Activated naive CD8-positive, alpha-beta T cell treated with anti-CD3 and anti-CD28 coated beads for 36 hours (primary cell): ENCODE results near the gene AP2S1. TPM values are rescaled to one million over a fixed set of nuclear protein-coding genes. Genes with fewer than 3 reads are reported as not detected.
"Not testable (repeated sequence)": the region's sequence is repeated elsewhere in the genome, so short reads cannot be mapped to it uniquely, and the experiment has no call there.

Source experiments
- DNase-seq: peaks from one replicate; pipeline ENCODE4 v3.0.0; 2021
- H3K27ac Mint-ChIP-seq: one replicate; pipeline ENCODE4 v1.8.0; 2022; ENCODE audit warnings: mild to moderate bottlenecking, moderate library complexity, mixed read lengths
- H3K27me3 Mint-ChIP-seq: one replicate; pipeline ENCODE4 v1.8.0; 2022; ENCODE audit warnings: mild to moderate bottlenecking, mixed read lengths
- H3K36me3 Mint-ChIP-seq: one replicate; pipeline ENCODE4 v1.8.0; 2021; ENCODE audit warnings: mild to moderate bottlenecking, mixed read lengths
- H3K4me1 Mint-ChIP-seq: one replicate; pipeline ENCODE4 v1.8.0; 2021; ENCODE audit warnings: mixed read lengths
- H3K4me3 Mint-ChIP-seq: one replicate; pipeline ENCODE4 v1.8.0; 2022; ENCODE audit warnings: mild to moderate bottlenecking, moderate library complexity, mixed read lengths
- H3K9me3 Mint-ChIP-seq: one replicate; pipeline ENCODE4 v1.8.0; 2022; ENCODE audit warnings: mixed read lengths
- total RNA-seq, 2 experiments: library from RNA; stranded (reverse); gene quantifications; one replicate each; pipeline ENCODE4 v1.2.3, GENCODE V29; 2021

The AP2S1 gene
- total RNA-seq, 2 experiments from 2014 or later = 112 to 114 TPM

DNA sequence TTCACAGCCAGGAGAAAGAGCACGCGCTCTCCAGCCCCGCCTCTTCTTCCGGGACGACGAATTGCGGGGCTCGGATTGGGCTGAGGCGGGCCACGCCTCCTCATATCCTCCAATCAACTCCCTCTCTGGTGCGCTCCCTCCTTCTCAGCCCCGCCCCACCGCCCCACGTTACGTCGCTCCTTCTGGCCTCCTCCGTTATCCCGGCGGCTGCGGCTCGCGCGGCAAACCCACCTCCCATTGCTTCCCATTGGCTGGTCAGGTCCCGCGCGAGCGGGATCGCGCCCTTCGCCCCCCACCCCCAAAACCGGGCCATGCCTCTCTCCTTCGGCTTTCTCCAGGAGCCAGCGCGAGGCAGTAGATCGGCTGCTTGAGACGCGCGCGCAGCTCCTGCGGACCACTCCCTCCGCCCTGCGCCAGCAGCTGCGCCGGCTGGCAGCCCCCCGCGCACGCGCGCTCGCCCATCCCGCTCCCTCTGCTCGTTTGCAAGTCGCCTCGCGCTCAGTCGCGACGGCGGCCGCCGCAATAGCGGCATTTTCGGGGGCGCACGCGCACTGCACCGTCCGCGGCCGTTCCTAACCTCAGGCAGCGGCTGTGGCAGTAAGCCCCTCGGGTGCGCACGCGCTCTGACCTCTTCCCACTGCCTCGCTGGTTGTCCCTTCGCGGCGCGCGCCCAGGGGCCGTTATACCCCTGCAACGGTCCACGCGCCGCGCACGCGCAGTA is 9.6 kb upstream of the AP2S1 start:
- Mint-ChIP-seq H3K36me3 (peaks cover 4% of the 10 kb centered on the region), H3K4me1 (peaks cover 25% of the 10 kb centered on the region), H3K27ac (peak overlapping the region; percentile 94), H3K4me3 (peak overlapping the region; percentile 76), H3K27me3 (no peaks in the 10 kb centered on the region), H3K9me3 (peaks cover 3% of the 10 kb centered on the region)
- peak; percentile 97 for DNase-seq

DNA sequence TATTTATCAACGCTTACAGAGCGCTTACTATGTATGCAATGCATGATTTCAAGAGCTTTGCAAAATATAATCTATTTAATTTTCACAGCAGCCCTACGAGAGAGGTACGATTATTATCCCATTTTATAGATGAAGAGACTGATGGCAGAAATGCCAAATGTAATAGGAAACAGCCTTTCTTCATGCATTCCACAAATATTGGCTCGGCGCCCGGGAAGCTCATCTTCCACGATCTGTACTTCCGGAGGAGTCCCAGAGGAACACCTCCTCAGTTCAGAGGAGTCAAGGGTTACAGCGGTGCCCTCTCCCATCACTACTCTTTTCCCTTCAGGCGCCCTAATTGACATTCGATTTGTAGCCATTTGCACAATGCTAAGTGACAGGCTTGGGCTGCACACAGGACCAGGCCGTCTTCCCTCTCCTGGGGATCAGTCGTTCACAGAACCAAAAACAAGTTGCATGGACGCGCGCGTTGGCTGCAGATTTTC is 9.0 kb upstream of the AP2S1 start:
- peaks cover 3% of the 10 kb centered on the region for H3K9me3 Mint-ChIP-seq
- DNase-seq = no peak
- H3K4me1 Mint-ChIP-seq = peaks cover 20% of the 10 kb centered on the region
- H3K4me3 Mint-ChIP-seq = peak overlapping the region; percentile 76
- H3K36me3 Mint-ChIP-seq = peaks cover 4% of the 10 kb centered on the region
- H3K27ac Mint-ChIP-seq = peak overlapping the region; percentile 94
- no peaks in the 10 kb centered on the region for H3K27me3 Mint-ChIP-seq

DNA sequence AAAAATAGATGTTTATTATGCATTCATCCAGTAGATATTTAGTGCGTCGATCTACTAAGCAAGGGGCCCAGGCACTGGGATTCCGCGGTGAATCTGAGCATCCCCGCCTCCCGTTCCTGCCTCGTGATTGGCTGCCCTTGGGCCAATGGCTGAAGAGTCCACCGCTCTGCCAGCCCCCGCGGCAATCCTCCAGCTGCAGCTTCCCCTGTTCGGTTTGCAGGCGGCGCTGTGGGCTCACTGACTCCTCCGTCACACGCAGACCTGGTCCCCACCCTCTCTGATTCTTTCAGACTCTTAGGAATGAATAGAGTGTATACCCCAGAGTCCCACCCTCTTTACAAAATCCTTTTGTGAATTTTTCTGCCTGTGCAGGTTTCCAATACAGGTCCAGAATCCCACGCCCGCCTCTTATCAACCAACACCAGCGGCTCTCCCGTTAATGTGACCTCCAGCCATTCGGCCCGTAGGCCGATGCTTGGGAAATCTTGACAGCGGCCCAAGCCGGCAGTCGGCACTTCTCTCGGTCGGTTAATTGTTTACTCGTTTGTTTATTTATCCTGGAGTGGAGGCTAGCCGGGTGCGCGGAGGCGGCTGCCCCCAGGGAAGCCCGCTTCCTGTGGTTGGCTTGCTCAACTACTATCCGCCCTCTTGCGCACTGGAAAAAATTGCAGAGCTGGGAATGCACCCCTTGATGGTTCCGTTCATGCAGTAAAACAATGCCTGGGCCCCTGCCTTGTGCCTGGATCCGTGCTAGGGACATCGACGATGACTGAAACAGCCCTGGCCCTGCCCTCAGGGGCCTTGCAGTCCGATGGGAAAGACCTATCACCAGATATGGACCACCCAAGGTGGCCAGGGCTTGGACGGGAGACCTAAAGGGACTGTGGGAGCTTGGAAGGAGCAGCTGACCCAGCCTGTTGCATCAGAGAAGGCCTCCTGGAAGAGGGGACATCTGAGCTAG is 5.7 kb upstream of the AP2S1 start:
- Mint-ChIP-seq H3K9me3 (peaks cover 3% of the 10 kb centered on the region), H3K36me3 (peaks cover 4% of the 10 kb centered on the region), H3K27ac (peak overlapping the region; percentile 81), H3K4me3 (peak overlapping the region; percentile 68), H3K4me1 (peaks cover 18% of the 10 kb centered on the region), H3K27me3 (peaks cover 3% of the 10 kb centered on the region)
- peak; percentile 92 for DNase-seq

DNA sequence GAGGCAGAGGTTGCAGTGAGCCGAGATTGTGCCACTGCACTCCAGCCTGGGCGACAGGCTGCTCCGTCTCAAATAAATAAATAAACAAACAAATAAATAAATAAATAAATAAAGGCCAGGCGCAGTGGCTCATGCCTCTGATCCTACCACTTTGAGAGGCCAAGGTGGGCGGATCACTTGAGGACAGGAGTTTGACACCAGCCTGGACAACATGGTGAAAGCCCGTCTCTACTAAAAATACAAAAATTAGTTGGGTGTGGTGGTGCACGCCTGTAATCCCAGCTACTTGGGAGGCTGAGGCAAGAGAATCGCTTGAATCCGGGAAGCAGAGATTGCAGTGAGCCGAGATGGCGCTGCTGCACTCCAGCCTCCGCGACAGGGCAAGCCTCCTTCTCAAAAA is 4.1 kb upstream of the AP2S1 start:
- DNase-seq, H3K4me3 Mint-ChIP-seq: not testable (repeated sequence)

DNA sequence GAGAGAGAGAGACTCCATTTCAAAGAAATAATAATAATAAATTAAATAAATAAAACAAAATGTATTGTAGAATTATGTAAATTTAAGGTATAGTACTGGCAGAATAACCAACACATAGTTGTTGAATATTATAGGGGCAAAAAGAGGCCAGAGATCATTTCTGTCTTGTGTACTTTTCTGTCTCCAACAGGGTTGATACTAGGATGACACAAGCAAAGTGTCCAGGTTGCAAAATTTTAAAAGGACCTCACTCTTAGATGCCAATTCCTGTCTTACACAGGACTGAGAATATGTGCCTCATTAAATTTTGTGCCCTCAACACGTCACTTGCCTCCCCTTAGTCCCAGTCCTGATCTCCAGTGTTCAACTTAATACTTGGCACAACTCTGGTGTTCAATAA is 2.2 kb upstream of the AP2S1 start:
- H3K36me3 Mint-ChIP-seq = peaks cover 1% of the 10 kb centered on the region
- H3K4me3 Mint-ChIP-seq = no peak overlapping the region
- DNase-seq = no peak
- no peak overlapping the region for H3K27ac Mint-ChIP-seq
- H3K27me3 Mint-ChIP-seq = peaks cover 3% of the 10 kb centered on the region
- H3K4me1 Mint-ChIP-seq = peaks cover 28% of the 10 kb centered on the region
- no peaks in the 10 kb centered on the region for H3K9me3 Mint-ChIP-seq

More for the DNA sequence above, 4.1 kb upstream of the AP2S1 start:
- not testable (repeated sequence) for H3K27me3 Mint-ChIP-seq, H3K27ac Mint-ChIP-seq, H3K9me3 Mint-ChIP-seq, H3K36me3 Mint-ChIP-seq
- peaks cover 22% of the 10 kb centered on the region for H3K4me1 Mint-ChIP-seq

DNA sequence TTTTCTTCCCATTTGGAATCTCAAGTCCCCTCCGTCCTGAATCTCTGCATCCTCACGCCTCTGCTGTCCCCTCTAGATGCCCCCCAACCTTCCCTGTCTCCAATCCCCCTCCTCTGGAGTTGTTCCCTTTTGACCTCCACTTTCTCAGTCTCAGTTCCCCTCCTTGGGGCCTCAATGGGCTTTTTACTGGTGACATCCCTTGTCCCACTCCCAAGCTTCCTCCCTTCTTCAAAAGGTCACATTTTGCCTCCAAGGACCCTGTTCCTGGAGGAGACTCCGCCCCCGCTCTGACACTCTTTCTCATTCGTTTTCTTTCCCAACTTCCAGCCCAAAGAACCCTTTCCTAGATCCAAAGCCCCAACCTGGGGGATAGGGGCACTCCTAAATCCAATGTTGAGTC is 1.0 kb downstream of the AP2S1 start:
- Mint-ChIP-seq H3K36me3 (peaks cover 1% of the 10 kb centered on the region), H3K4me1 (peaks cover 14% of the 10 kb centered on the region), H3K27ac (no peak overlapping the region), H3K27me3 (peaks cover 3% of the 10 kb centered on the region), H3K9me3 (no peaks in the 10 kb centered on the region), H3K4me3 (peak overlapping the region; percentile 85)
- no peak for DNase-seq

DNA sequence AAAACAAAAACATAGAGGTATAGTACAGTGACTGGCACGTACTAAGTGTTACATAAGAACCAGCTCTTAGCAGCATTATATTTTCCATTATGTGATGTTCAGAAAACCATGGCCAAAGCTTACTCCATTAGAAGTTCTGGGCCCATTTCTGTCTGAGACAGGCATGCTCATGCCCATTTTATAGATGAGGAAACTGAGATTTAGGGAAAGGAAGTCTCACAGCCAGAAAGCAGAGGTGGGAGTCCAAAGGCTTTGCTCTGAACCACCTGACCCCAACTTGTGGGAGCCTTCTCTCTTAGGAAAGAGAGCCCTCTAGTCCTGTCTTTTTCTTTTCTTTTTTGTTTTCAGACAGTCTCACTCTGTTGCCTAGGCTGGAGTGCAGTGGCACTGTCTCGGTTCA is 2.3 kb downstream of the AP2S1 start:
- Mint-ChIP-seq H3K4me3 (no peak overlapping the region), H3K4me1 (peaks cover 14% of the 10 kb centered on the region), H3K27ac (no peak overlapping the region), H3K27me3 (no peaks in the 10 kb centered on the region), H3K9me3 (no peaks in the 10 kb centered on the region), H3K36me3 (peaks cover 1% of the 10 kb centered on the region)
- DNase-seq = no peak

DNA sequence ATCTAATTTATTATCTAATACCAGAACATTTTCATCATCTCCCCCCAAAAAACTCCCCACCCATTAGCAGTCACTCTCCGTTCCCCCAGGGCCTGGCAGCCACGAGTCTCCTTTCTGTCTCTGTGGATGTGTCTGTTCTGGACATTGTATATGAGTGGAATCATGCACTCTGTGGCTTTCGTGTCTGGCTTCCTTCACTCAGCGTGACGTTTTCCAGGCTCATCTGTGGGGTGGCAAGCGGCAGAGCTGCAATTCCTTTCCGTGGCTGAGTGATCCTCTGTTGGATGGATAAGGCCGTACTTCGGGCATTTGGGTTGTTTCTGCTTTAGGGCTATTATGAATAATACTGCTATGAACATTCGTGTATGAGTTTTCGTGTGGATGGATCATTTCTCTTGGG is 3.1 kb downstream of the AP2S1 start:
- no peak overlapping the region for H3K4me3 Mint-ChIP-seq
- H3K36me3 Mint-ChIP-seq = peaks cover 4% of the 10 kb centered on the region
- no peak for DNase-seq
- H3K27me3 Mint-ChIP-seq = no peaks in the 10 kb centered on the region
- H3K27ac Mint-ChIP-seq = no peak overlapping the region
- H3K4me1 Mint-ChIP-seq = peaks cover 14% of the 10 kb centered on the region
- H3K9me3 Mint-ChIP-seq = no peaks in the 10 kb centered on the region

DNA sequence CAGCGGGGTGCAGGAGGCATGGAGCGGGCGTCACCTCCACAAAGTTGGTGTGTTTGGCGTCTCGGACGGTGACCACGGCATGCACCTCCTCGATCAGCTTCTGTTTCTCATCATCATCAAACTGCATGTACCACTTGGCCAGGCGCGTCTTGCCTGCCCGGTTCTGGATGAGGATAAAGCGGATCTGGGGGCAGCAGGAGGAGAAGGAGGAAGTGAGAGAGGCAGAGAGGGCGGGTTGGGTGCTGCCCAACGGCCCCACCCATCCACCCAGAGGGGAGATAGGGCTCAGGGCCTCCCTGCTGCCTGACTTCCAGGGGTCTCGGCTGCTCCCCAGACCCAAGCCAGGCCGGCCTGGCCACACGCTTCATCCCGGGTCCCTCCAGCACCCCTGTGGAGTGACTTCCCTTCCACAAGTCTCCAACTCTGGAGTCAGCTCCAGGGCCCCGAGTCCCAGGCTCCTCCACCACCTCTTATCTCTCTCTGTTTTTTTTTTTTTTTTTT is 4.6 kb downstream of the AP2S1 start:
- DNase-seq = no peak
- no peaks in the 10 kb centered on the region for H3K27me3 Mint-ChIP-seq
- no peak overlapping the region for H3K4me3 Mint-ChIP-seq

DNA sequence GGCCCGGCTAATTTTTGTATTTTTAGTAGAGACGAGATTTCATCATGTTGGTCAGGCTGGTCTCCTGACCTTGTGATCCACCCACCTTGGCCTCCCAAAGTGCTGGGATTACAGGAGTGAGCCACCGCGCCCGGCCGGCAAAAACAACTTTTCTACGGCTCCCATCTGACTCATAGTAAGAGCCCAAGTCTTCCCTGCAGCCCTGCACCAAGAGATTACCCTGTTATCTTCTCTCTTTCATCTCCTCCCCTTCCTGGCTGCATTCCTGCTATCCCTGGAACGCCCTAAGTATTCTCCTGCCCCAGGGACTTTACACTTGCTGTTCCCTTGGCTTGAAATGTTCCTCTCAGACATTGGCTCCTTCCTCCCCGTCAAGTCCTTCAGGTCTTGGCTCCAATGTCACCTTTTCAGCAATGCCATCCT is 6.6 kb downstream of the AP2S1 start:
- no peak for DNase-seq
- peaks cover 5% of the 10 kb centered on the region for H3K36me3 Mint-ChIP-seq
- no peak overlapping the region for H3K27ac Mint-ChIP-seq
- peaks cover under 1% of the 10 kb centered on the region for H3K4me1 Mint-ChIP-seq
- no peaks in the 10 kb centered on the region for H3K27me3 Mint-ChIP-seq
- H3K9me3 Mint-ChIP-seq = no peaks in the 10 kb centered on the region
- no peak overlapping the region for H3K4me3 Mint-ChIP-seq

More for the DNA sequence above, 4.6 kb downstream of the AP2S1 start:
- peaks cover 14% of the 10 kb centered on the region for H3K4me1 Mint-ChIP-seq
- no peaks in the 10 kb centered on the region for H3K9me3 Mint-ChIP-seq
- peaks cover 4% of the 10 kb centered on the region for H3K36me3 Mint-ChIP-seq
- no peak overlapping the region for H3K27ac Mint-ChIP-seq

DNA sequence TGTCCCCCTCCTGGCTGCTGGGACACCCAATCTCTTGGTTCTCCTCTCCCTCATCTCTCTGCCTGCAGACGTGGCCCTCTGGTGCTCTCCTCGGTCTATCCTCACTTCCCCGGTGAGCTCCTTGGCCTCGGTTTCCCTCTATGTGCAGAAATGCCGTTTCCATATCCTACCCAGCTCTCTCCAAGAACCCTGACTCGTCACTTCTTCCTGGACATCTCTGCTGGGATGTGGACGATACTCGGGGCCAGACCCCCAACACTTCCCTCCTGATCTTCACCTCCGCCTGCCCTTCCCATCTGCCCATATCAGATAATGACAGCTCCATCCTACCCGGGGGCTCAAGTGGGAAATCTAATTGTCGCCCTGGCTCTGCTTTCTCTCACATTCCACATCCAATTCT is 7.9 kb downstream of the AP2S1 start:
- Mint-ChIP-seq H3K36me3 (peaks cover 5% of the 10 kb centered on the region), H3K9me3 (no peaks in the 10 kb centered on the region), H3K27ac (no peak overlapping the region), H3K4me3 (no peak overlapping the region), H3K4me1 (no peaks in the 10 kb centered on the region), H3K27me3 (no peaks in the 10 kb centered on the region)
- no peak for DNase-seq

DNA sequence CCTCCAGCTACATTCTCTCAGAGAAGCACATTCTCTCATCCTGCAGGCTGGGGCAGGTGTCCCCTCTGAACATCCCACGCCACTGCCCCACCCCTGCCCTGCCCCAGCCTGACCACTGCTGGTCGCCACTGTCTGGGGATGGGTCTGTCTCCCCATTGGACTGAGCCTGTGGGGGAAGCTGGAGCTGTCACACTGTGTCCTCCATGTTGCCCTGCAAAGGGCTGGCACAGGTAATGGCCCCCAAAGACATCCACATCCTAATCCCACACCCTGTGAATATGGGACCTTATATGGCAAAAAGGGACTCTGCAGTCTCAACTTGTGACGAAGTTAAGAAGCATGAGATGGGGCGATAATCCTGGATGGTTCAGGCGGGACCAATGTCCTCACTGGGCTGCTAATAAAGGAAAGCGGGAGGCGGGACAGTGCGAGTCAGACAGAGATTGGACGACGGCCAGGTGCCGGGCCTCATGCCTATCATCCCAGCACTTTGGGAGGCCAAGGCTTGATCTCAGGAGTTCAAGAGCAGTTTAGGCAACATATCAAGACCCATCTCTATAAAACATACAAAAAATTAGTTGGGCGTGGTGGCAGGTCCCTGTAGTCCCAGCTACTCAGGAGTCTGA is 9.1 kb downstream of the AP2S1 start:
- Mint-ChIP-seq H3K9me3 (no peaks in the 10 kb centered on the region), H3K27ac (no peak overlapping the region), H3K4me1 (no peaks in the 10 kb centered on the region), H3K4me3 (no peak overlapping the region), H3K27me3 (no peaks in the 10 kb centered on the region), H3K36me3 (peaks cover 5% of the 10 kb centered on the region)
- no peak for DNase-seq

DNA sequence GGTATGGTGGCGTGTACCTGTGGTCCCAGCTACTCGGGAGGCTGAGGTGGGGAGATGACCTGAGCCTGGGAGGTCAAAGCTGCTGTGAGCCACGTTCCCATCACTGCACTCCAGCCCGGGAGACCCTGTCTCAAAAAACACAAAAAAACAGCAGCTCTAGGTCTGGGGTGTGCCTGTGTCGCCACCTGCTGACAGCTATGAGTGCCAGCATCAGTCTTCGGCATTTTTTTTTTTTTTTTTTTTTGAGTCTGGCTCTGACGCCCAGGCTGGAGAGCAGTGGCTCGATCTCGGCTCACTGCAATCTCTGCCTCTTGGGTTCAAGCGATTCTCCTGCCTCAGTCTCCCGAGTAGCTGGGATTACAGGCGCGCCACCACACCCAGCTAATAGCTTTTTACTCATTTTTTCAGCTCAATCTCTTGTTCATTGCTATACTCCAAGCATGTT is 10.1 kb downstream of the AP2S1 start:
- no peak overlapping the region for H3K27ac Mint-ChIP-seq

DNA sequence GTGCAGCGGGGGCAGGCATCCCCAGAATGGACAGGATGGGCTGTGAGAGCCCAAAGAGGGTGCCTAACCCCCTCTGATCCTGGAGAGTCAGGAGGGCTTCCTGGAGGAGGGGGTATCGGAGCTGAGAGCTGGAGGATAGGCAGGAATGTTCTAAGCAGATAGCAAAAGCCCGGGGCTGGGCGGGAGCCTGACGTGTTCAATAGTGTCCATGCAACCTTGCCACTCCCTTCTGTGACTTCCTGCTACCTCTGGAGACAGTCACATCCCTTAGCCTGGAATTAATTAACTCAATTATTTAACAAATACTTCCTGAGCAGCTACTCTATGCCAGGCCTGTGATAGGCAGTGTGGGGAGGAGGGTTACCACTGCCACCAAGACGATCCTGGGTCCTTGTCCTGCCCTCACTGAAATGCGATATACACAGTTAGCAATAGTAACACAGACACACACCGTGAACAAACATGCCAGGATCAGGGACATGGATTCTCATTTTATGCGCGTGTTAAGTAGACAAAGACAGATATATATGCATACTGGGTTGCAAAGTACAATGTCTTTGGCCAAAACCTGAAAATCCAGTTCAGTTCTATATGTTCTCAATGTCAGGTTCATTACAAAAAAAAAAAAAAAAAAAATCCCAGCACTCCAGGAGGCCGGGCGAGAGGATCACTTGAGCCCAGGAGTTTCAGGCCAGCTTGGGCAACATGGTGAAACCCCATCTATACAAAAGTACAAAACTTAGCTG is 10.7 kb downstream of the AP2S1 start:
- Mint-ChIP-seq H3K27me3 (no peaks in the 10 kb centered on the region), H3K36me3 (peaks cover 5% of the 10 kb centered on the region), H3K4me3 (no peak overlapping the region), H3K27ac (no peak overlapping the region), H3K9me3 (no peaks in the 10 kb centered on the region), H3K4me1 (no peaks in the 10 kb centered on the region)
- no peak for DNase-seq

More for the DNA sequence above, 10.1 kb downstream of the AP2S1 start:
- no peaks in the 10 kb centered on the region for H3K9me3 Mint-ChIP-seq
- H3K27me3 Mint-ChIP-seq = no peaks in the 10 kb centered on the region
- DNase-seq = peak; percentile 46
- H3K4me3 Mint-ChIP-seq = no peak overlapping the region
- H3K4me1 Mint-ChIP-seq = no peaks in the 10 kb centered on the region
- H3K36me3 Mint-ChIP-seq = peaks cover 5% of the 10 kb centered on the region
